K562 (cell line): ENCODE measurements around the gene RPL29.

ENCODE experiments used
- EP300 ChIP-seq: IDR thresholded peaks from 2 replicates; pipeline ENCODE4 v1.6.1; 2012; ENCODE audit warnings: low read length, improper control_type of control experiment
- GABPA ChIP-seq: fragments of 200-800 bp; sonication (Bioruptor generic); conservative IDR thresholded peaks from 2 replicates; pipeline ENCODE4 v1.6.1; 2016; ENCODE audit warnings: low read depth, missing genetic modification characterization, missing compliant biosample characterization
- ZNF644 ChIP-seq: fragments of 200-800 bp; sonication (Bioruptor generic); IDR thresholded peaks from 2 replicates; pipeline ENCODE4 v1.6.1; 2016; ENCODE audit warnings: low read depth, missing genetic modification characterization, missing compliant biosample characterization
- TF ChIP-seq, protein P1 (sequence below), 3 experiments: IDR thresholded peaks in 2 of 3; conservative IDR thresholded peaks in 1 of 3; 2 replicates each; pipeline ENCODE4 v1.5.1; 2011 to 2012; ENCODE audit warnings: low read length in 3 of 3, mild to moderate bottlenecking in 3 of 3, control low read depth in 2 of 3, improper control_type of control experiment in 1 of 3, inconsistent platforms in 1 of 3, low read depth in 1 of 3, mixed read lengths in 1 of 3, moderate library complexity in 1 of 3; ENCODE audit not compliant: insufficient read depth in 2 of 3
- TF ChIP-seq, protein P2 (sequence below): fragments of 250-450 bp; sonication (Bioruptor Pico); IDR thresholded peaks from 2 replicates; pipeline ENCODE4 v1.8.0; 2021; ENCODE audit warnings: moderate library complexity, mild to moderate bottlenecking, inconsistent platforms

DNA sequence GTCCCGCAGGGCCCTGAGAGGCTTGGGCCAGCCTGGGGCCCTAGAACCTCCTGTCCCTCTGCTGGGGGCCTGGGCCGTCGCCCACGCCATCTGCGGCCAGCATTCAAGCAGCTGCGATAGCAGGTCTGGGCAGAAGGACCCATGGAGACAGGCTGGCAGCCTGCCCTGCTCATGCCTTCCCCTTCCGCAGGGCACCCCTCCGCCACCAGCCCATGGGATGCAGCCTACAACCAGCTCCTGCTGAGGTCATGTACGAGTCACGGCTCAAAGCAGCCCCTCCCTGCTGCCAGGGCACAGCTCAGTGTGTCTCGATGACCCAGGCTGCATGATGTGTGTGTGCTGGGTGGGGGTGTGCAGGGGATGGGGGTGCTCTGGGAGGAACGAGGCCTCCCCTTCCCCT, 32.9 kb upstream of the RPL29 start:
- TF ChIP-seq ZNF644 (no peak), EP300 (no peak), GABPA (no peak)
- TF ChIP-seq, protein P1, sequence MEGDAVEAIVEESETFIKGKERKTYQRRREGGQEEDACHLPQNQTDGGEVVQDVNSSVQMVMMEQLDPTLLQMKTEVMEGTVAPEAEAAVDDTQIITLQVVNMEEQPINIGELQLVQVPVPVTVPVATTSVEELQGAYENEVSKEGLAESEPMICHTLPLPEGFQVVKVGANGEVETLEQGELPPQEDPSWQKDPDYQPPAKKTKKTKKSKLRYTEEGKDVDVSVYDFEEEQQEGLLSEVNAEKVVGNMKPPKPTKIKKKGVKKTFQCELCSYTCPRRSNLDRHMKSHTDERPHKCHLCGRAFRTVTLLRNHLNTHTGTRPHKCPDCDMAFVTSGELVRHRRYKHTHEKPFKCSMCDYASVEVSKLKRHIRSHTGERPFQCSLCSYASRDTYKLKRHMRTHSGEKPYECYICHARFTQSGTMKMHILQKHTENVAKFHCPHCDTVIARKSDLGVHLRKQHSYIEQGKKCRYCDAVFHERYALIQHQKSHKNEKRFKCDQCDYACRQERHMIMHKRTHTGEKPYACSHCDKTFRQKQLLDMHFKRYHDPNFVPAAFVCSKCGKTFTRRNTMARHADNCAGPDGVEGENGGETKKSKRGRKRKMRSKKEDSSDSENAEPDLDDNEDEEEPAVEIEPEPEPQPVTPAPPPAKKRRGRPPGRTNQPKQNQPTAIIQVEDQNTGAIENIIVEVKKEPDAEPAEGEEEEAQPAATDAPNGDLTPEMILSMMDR (IDR thresholded peaks at IDR 0.05 in 2 of 3, conservative IDR thresholded peaks at IDR 0.05 in 1 of 3; ENCODE audit: insufficient read depth in 2 of 3, low read depth in 1 of 3, low read length in 3 of 3) = no peak
- TF ChIP-seq, protein P2, sequence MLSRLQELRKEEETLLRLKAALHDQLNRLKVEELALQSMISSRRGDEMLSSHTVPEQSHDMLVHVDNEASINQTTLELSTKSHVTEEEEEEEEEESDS = no peak
